Motor neuron (in vitro differentiated cells): Measurements from ENCODE around the gene DCAKD. TPM values are rescaled to one million over a fixed set of nuclear protein-coding genes. Genes with fewer than 3 reads are reported as not detected.

ENCODE experiments used
- total RNA-seq, 8 experiments: library from RNA; unstranded; fragments of 300-600 nt; gene quantifications; 2 replicates each; pipeline versions ENCODE4 v1.2.3 to v1.2.4, GENCODE V29; 2022

DCAKD gene
- total RNA-seq, 8 experiments from 2014 or later = 15.5 to 109 (median 46.5) TPM

Other genes with a start within 250 kb of the DCAKD start
- 10 to 100 TPM in 2 of 8 experiments, 1 to 10 TPM in 6; 1.4 to 43.0 (median 9.0) TPM for gene GJC1, start 221.3 kb downstream of the DCAKD start, total RNA-seq
- gene HIGD1B, start 203.7 kb downstream of the DCAKD start, total RNA-seq = 1 to 10 TPM in 1 of 8 experiments, under 1 TPM in 3, not detected in 4; 0.63 to 1.1 (median 0.93) TPM
- gene EFTUD2, start 152.2 kb downstream of the DCAKD start, total RNA-seq = 100 to 1,000 TPM in 2 of 8 experiments, 10 to 100 TPM in 6; 31.6 to 155 (median 63.5) TPM
- gene GFAP, start 136.1 kb downstream of the DCAKD start, total RNA-seq = 1,000 to 10,000 TPM in 1 of 8 experiments, 1 to 10 TPM in 6, under 1 TPM in 1; 0.92 to 2,179 (median 1.8) TPM
- 10 to 100 TPM in 3 of 8 experiments, under 1 TPM in 5; 0.20 to 17.8 (median 0.80) TPM for gene KIF18B, start 103.9 kb downstream of the DCAKD start, total RNA-seq
- 100 to 1,000 TPM in 1 of 8 experiments, 1 to 10 TPM in 4, under 1 TPM in 1, not detected in 2; 0.35 to 116 (median 3.3) TPM for gene C1QL1, start 83.3 kb downstream of the DCAKD start, total RNA-seq
- 100 to 1,000 TPM in 2 of 8 experiments, 10 to 100 TPM in 6; 38.3 to 140 (median 67.8) TPM for gene NMT1, start 9.7 kb upstream of the DCAKD start, total RNA-seq
- 10 to 100 TPM in 4 of 8 experiments, 1 to 10 TPM in 4; 2.0 to 40.1 (median 10.0) TPM for gene PLCD3, start 80.9 kb upstream of the DCAKD start, total RNA-seq
- gene ACBD4, start 84.1 kb upstream of the DCAKD start, total RNA-seq = 10 to 100 TPM in 3 of 8 experiments, 1 to 10 TPM in 5; 1.5 to 16.1 (median 6.4) TPM
- 10 to 100 TPM; 10.6 to 49.8 (median 23.0) TPM for gene HEXIM1, start 96.8 kb upstream of the DCAKD start, total RNA-seq
- 10 to 100 TPM in 4 of 8 experiments, 1 to 10 TPM in 4; 7.6 to 14.1 (median 9.9) TPM for gene HEXIM2, start 110.2 kb upstream of the DCAKD start, total RNA-seq
- 1 to 10 TPM; 1.1 to 5.6 (median 2.3) TPM for gene FMNL1, start 170.3 kb upstream of the DCAKD start, total RNA-seq
- under 1 TPM in 6 of 8 experiments, not detected in 2; 0.13 to 0.47 (median 0.41) TPM for gene SPATA32, start 210.5 kb upstream of the DCAKD start, total RNA-seq